ENCODE measurements around the gene CCDC71. TPM values are rescaled to one million over a fixed set of nuclear protein-coding genes. Genes with fewer than 3 reads are reported as not detected.

The CCDC71 gene
- total and polyA plus RNA-seq, 2 experiments from 2014 or later = 1.9 to 44.2 TPM

DNA sequence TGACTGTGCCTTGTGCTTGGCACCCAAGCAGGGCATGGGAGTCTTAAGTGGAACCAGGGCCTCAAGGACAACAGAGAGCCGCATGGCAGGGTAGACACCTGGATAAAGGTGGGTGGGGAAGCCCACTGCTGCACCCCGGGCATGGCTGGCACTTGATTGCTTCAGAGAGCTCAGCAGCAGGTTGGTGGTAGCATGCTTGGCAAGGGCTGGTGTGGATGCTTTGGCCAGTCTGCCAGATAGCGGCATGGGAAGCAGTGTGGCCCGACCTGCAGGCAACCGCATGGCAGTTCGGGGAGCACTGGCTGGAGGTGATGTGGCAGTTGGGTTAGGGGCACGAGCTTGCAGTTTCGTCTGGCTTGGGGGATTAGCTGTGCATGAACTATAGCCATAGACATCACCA lies 2.5 kb downstream of the CCDC71 start:
- 0 out of 2 replicates have a peak, but pooled peaks cover 3% of the 10 kb centered on the region for H3F3A ChIP-seq (replicated peaks; ENCODE audit: low read depth)
- no peak overlapping the region for H2AFZ ChIP-seq
- peaks cover 10% of the 10 kb centered on the region for H4K20me1 ChIP-seq (replicated peaks; ENCODE audit: insufficient read depth)
- peaks cover 8% of the 10 kb centered on the region; the same call in 1 of the 2 replicates for H3K9me2 ChIP-seq (ENCODE audit: insufficient read depth)
- Mint-ChIP-seq H3K27me3 (ENCODE audit: insufficient read depth, low read depth, poor library complexity) (peaks cover 5% of the 10 kb centered on the region), H3K9me3 (no peaks in the 10 kb centered on the region), H3K4me1 (peaks cover 13% of the 10 kb centered on the region), H3K36me3 (ENCODE audit: low read depth) (peaks cover 26% of the 10 kb centered on the region), H3K4me3 (no peak overlapping the region), H3K27ac (no peak overlapping the region)
- no peaks in the 10 kb centered on the region for H3K27me3 ChIP-seq (ENCODE audit: insufficient read depth)
- no peak for ATAC-seq
- DNase-seq (ENCODE audit: low spot score) = no peak
- H3K79me2 ChIP-seq (replicated peaks; ENCODE audit: insufficient read depth) = peaks cover 18% of the 10 kb centered on the region
- no peak overlapping the region for H3K4me3 ChIP-seq
- TF ChIP-seq STAT1 (IDR thresholded peaks at IDR 0.05; ENCODE audit: unreplicated experiment) (no peak), ZNF114 (CRISPR knock-in tag; IDR thresholded peaks at IDR 0.05) (no peak), CREB1 (CRISPR knock-in tag; IDR thresholded peaks at IDR 0.05; ENCODE audit: low read depth) (no peak), POLR2AphosphoS5 (IDR thresholded peaks at IDR 0.05; ENCODE audit: low read depth) (no peak), JUNB (IDR thresholded peaks at IDR 0.05; ENCODE audit: unreplicated experiment) (no peak), EZH2 (IDR thresholded peaks at IDR 0.05; ENCODE audit: low read depth, unreplicated experiment) (no peak), EZH2phosphoT487 (IDR thresholded peaks at IDR 0.05; ENCODE audit: unreplicated experiment) (no peak), NANOG (IDR thresholded peaks at IDR 0.05; ENCODE audit: borderline replicate concordance) (no peak), ZNF331 (CRISPR knock-in tag; IDR thresholded peaks at IDR 0.05; ENCODE audit: low read depth) (no peak)
- TF ChIP-seq, protein P1, sequence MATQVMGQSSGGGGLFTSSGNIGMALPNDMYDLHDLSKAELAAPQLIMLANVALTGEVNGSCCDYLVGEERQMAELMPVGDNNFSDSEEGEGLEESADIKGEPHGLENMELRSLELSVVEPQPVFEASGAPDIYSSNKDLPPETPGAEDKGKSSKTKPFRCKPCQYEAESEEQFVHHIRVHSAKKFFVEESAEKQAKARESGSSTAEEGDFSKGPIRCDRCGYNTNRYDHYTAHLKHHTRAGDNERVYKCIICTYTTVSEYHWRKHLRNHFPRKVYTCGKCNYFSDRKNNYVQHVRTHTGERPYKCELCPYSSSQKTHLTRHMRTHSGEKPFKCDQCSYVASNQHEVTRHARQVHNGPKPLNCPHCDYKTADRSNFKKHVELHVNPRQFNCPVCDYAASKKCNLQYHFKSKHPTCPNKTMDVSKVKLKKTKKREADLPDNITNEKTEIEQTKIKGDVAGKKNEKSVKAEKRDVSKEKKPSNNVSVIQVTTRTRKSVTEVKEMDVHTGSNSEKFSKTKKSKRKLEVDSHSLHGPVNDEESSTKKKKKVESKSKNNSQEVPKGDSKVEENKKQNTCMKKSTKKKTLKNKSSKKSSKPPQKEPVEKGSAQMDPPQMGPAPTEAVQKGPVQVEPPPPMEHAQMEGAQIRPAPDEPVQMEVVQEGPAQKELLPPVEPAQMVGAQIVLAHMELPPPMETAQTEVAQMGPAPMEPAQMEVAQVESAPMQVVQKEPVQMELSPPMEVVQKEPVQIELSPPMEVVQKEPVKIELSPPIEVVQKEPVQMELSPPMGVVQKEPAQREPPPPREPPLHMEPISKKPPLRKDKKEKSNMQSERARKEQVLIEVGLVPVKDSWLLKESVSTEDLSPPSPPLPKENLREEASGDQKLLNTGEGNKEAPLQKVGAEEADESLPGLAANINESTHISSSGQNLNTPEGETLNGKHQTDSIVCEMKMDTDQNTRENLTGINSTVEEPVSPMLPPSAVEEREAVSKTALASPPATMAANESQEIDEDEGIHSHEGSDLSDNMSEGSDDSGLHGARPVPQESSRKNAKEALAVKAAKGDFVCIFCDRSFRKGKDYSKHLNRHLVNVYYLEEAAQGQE (IDR thresholded peaks at IDR 0.05; ENCODE audit: unreplicated experiment) = no peak
- TF ChIP-seq, protein P2, sequence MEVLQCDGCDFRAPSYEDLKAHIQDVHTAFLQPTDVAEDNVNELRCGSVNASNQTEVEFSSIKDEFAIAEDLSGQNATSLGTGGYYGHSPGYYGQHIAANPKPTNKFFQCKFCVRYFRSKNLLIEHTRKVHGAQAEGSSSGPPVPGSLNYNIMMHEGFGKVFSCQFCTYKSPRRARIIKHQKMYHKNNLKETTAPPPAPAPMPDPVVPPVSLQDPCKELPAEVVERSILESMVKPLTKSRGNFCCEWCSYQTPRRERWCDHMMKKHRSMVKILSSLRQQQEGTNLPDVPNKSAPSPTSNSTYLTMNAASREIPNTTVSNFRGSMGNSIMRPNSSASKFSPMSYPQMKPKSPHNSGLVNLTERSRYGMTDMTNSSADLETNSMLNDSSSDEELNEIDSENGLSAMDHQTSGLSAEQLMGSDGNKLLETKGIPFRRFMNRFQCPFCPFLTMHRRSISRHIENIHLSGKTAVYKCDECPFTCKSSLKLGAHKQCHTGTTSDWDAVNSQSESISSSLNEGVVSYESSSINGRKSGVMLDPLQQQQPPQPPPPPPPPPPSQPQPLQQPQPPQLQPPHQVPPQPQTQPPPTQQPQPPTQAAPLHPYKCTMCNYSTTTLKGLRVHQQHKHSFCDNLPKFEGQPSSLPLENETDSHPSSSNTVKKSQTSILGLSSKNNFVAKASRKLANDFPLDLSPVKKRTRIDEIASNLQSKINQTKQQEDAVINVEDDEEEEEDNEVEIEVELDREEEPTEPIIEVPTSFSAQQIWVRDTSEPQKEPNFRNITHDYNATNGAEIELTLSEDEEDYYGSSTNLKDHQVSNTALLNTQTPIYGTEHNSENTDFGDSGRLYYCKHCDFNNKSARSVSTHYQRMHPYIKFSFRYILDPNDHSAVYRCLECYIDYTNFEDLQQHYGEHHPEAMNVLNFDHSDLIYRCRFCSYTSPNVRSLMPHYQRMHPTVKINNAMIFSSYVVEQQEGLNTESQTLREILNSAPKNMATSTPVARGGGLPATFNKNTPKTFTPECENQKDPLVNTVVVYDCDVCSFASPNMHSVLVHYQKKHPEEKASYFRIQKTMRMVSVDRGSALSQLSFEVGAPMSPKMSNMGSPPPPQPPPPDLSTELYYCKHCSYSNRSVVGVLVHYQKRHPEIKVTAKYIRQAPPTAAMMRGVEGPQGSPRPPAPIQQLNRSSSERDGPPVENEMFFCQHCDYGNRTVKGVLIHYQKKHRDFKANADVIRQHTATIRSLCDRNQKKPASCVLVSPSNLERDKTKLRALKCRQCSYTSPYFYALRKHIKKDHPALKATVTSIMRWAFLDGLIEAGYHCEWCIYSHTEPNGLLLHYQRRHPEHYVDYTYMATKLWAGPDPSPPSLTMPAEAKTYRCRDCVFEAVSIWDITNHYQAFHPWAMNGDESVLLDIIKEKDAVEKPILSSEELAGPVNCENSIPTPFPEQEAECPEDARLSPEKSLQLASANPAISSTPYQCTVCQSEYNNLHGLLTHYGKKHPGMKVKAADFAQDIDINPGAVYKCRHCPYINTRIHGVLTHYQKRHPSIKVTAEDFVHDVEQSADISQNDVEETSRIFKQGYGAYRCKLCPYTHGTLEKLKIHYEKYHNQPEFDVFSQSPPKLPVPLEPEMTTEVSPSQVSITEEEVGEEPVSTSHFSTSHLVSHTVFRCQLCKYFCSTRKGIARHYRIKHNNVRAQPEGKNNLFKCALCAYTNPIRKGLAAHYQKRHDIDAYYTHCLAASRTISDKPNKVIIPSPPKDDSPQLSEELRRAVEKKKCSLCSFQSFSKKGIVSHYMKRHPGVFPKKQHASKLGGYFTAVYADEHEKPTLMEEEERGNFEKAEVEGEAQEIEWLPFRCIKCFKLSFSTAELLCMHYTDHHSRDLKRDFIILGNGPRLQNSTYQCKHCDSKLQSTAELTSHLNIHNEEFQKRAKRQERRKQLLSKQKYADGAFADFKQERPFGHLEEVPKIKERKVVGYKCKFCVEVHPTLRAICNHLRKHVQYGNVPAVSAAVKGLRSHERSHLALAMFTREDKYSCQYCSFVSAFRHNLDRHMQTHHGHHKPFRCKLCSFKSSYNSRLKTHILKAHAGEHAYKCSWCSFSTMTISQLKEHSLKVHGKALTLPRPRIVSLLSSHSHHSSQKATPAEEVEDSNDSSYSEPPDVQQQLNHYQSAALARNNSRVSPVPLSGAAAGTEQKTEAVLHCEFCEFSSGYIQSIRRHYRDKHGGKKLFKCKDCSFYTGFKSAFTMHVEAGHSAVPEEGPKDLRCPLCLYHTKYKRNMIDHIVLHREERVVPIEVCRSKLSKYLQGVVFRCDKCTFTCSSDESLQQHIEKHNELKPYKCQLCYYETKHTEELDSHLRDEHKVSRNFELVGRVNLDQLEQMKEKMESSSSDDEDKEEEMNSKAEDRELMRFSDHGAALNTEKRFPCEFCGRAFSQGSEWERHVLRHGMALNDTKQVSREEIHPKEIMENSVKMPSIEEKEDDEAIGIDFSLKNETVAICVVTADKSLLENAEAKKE (CRISPR knock-in tag; IDR thresholded peaks at IDR 0.05) = no peak
- TF ChIP-seq, protein P3, sequence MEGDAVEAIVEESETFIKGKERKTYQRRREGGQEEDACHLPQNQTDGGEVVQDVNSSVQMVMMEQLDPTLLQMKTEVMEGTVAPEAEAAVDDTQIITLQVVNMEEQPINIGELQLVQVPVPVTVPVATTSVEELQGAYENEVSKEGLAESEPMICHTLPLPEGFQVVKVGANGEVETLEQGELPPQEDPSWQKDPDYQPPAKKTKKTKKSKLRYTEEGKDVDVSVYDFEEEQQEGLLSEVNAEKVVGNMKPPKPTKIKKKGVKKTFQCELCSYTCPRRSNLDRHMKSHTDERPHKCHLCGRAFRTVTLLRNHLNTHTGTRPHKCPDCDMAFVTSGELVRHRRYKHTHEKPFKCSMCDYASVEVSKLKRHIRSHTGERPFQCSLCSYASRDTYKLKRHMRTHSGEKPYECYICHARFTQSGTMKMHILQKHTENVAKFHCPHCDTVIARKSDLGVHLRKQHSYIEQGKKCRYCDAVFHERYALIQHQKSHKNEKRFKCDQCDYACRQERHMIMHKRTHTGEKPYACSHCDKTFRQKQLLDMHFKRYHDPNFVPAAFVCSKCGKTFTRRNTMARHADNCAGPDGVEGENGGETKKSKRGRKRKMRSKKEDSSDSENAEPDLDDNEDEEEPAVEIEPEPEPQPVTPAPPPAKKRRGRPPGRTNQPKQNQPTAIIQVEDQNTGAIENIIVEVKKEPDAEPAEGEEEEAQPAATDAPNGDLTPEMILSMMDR (conservative IDR thresholded peaks at IDR 0.05; ENCODE audit: low read depth in 2 of 2) = no peak
- TF ChIP-seq, protein P4, sequence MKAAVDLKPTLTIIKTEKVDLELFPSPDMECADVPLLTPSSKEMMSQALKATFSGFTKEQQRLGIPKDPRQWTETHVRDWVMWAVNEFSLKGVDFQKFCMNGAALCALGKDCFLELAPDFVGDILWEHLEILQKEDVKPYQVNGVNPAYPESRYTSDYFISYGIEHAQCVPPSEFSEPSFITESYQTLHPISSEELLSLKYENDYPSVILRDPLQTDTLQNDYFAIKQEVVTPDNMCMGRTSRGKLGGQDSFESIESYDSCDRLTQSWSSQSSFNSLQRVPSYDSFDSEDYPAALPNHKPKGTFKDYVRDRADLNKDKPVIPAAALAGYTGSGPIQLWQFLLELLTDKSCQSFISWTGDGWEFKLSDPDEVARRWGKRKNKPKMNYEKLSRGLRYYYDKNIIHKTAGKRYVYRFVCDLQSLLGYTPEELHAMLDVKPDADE (IDR thresholded peaks at IDR 0.05) = no peak
- H3K27ac ChIP-seq (ENCODE audit: low read depth) = no peak overlapping the region
- H3K4me1 ChIP-seq (ENCODE audit: insufficient read depth) = peaks cover 14% of the 10 kb centered on the region
- H3K4me2 ChIP-seq = no peak overlapping the region
- no peaks in the 10 kb centered on the region; the same call in 1 of the 2 replicates for H3K36me3 ChIP-seq (ENCODE audit: insufficient read depth)

All from GM23338 (cell line).